ENCODE results near the gene LY6G5B.
"Not testable (repeated sequence)": the region's sequence is repeated elsewhere in the genome, so short reads cannot be mapped to it uniquely, and the experiment has no call there.

The LY6G5B gene

DNA sequence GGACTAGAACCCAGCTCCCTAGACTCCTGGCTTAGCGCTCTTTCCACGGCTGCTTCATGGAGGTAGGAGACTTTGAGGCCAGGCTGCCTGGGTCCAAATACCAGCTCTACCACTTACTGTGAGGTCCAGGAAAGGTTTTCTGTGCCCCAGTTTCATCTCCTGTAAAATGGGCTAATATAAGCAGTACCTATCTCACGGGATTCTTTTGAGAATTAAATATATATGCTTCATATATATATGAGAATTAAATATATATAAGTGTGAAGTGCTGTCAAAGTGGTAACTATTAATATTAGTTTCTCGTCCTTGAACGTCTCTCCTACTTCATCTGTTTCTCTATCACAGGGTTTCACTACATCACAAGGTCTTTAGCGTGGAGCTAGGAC, 21.3 kb downstream of the LY6G5B start:
- DNase-seq (ENCODE audit: low read depth in 3 of 3): no peak

DNA sequence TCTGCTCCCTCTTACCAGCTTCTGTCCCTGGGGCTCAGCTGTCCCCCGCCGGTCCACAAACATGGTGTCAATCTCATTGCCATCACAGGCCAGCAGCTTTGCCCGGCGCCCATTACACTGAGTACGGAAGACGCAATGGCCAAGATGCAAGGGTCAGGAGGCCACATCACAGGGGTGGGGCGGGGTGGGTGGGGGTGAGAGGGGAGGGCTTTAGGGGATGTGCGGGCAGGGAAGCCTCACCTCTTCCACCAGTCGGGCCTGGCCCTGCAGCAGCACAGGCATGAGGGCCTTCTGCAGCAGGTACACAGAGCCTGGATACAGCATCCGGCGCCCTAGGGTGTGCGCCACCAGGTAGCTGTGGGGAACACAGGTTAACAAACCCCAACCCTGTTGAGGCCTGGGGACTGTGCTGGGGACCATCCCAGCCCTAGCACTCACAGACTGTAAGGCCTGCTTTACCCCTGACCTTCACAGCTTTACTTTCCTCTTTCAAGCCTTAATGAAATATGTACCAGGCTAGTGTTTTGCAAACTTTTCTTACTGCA, 21.9 kb downstream of the LY6G5B start:
- DNase-seq (ENCODE audit: low read depth in 3 of 3): no peak

DNA sequence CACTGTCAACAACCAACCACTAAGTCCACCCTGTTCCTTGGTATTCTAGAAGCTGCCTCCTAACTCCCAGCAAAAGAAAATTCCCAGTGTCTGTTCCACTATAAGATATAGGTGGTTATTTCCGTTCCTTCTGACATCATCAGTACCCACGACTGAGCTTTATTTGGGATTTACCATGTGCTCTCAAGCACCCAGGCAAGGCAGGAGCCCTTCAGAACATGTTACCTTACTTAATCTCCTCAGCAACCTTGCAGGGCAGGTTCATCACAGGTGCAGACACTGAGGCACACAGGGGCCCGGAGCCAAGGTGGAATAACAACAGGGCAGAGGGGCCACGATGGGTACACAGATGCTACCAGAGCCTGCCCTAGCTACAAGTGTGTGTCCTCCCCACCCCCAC, 22.6 kb downstream of the LY6G5B start:
- DNase-seq (ENCODE audit: low read depth in 3 of 3): no peak

DNA sequence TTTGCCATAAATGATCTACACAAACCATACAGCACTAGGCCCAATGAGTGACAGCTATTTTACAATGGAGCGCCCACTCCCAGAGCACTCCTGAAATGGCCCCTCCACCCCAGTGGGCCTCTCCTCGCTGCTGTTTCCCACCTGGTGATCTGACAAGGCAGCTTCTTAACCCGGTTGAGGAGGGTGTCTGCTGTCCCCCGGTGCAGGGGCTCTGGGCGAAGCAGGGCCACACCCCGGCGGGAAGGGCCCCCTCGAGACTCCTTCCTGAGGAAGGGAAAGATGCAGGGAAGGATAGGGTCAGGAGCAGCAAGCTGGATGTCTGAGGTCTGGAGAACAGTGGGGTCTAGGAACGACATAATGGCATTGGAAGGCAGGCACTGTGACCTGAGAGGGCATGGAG, 23.1 kb downstream of the LY6G5B start:
- DNase-seq (ENCODE audit: low read depth in 3 of 3): no peak

DNA sequence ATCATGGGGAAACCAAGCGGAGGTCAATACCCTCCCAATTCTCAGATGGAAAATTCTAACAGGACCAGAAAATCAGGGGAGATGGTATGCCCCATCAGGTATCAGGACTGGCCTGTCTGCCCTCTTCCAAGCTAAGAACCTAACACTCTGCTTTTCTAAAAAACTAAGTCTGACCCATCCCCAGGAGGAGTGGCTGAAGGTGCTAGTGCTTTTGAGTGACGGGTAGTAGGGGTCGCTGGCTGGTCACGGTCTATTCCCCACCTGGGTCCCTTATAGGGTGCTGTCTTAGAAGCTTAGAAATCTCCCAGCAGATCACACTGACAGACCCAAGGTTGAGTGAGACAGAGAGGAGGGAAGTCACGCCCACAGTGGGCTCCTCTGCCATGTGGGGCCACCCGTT, 23.8 kb downstream of the LY6G5B start:
- DNase-seq (ENCODE audit: low read depth in 3 of 3): no peak

DNA sequence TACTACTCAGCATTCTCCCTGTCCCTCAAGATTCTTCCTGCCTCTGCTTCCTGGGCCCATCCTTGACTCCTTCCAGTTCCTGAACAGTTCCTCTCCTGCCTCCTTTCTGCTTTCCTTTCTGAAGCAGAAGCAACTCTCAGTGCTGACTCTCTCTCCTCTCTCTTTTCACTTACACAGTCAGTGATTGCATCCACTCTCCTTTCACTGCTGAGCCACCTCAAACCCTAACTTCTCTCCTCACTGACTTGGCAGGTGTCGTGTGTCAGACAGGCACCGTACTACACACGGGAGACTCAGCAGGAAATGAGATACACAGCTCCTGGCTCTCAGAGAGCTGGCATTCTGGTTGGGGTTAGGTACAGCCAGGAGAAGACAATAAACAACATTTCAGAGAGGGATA, 27.8 kb downstream of the LY6G5B start:
- DNase-seq (ENCODE audit: low read depth in 3 of 3): no peak

DNA sequence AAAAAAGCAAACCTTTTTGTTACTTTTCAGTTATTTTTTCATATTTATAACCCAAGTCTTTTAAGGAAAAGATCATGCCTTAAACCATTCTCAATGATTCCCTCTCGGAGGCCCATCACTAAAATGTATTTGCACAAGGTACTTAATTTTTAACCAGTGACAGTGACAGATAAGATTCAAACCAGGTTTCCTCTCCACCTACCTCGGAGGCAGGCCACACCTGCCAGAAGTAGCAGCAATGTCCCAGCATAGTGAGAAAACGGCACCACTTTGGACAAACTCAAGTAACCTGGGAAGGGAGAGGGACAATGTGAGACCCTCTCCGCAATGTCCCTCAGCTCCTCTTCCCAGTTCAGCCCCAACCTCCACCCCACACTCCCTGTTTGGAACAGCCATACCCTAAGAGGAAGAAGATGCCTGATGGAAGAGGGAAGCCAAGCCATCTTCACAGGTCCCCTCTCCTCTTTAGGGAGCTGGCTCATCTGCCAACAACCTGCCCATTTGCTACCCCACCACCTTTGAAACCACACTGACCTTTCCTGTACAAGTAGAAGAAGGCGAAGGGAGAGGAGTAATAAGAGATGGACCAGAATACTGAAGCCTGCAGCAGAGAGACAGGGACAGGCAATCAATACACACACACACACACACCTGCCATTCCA, 31.1 kb downstream of the LY6G5B start:
- no peak for DNase-seq (ENCODE audit: low read depth in 3 of 3)

DNA sequence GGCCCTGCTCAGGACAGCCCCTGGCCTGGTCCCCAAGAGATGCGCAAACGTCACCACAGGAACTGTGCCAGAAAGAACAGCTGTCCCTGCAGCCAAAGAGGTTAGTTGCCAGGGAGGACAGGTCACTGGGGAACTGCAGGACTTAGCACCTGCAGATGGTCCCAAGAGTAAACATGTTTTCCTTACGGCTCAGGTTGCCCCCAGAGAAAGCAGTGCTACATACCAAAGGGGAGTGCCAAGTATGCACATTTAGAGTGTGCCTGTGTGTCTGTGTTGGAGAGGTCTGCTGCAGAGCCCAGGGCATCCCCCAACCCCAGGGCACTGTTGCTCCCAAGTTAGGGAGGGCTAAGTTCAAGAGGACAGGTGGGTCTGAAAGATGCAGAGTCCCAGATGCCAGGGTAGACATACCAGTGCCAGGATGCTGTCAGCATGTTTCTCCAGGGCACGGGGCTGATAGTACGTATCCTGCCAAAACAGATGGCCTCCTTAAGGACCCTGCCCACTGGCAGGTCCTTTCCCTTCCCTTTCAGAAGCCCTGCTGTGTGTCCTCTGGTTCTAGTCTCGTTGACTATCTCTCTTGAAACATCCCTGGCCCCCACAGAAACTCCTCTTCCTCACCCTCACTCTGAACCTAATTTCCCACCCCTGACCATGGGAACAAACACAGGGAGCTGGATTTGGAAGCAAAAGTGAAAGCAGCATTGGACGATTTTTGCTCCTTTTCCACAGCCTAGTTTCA, 32.1 kb downstream of the LY6G5B start:
- DNase-seq (ENCODE audit: low read depth in 3 of 3): no peak

DNA sequence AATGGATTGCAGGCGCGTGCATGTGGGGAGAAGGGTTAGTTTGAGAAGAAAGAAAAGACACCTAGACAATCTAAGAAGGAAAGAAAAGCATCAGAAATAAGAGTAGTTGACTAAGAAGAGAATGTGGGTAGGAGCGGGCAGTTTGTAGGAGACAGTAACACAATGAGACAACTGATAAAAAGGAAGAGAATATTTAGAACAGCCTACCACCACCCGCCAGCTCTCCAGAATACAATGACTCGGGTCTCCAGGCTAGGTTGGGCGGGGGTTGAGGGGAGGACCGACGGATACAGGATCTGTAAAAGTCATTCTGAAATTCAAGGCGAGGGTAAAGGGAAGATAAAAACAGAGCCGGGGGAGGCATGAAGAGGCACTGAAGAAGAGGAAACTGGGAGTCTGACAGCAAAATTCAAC, 32.6 kb downstream of the LY6G5B start:
- DNase-seq (ENCODE audit: low read depth in 3 of 3): peak in 1 of 3 donors; percentile 38

DNA sequence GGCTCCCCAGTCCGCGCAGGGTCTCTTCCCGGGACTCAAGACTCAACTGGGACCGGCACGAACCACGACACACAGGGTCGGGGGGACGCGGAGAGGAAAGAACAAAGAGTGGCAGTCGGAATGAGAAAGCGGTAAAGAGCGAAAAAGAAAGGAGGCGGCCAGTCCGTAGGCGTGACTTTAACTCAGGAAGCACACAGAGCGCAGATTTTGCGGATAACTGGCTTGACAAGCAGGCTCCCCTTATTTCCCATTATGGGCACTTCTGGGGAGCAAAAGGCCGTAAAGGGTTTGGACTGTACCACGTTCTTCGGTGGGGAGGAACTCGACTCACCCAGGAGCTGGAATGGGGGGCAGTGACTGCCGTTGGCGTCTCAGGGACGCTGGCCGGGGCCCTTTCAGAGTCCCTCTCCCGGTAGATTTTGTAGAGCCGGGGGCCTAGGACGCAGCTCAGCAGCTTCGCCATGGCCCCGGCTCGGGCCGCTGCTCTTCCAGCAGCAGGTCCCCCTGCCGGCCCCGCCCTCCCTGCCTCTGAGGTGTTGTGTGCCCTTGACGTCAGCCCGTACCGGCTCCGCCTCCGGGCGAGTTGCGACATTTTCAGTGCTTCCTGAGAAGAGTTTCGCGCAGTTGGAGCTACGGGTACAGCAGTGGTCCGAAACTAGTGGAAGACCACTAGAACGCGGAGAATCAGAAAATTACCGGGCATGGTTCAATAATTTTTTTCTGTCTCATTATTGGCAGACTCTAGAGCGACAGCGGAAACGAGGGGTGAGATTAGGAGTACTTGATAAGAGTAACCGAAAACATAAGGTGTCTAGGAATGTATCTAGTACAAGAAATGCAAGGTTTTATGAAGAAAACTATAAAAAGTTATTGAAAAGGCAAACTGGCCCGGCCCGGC, 33.3 kb downstream of the LY6G5B start, which contains the start of gene ABHD16A:
Gene ABHD16A (minus strand): TSS at position 506 of the 898 bp plus-strand sequence. CDS start 43 bp downstream, at position 463.
- DNase-seq (ENCODE audit: low read depth in 3 of 3): peak; percentile 94 to 98 (median 96)

DNA sequence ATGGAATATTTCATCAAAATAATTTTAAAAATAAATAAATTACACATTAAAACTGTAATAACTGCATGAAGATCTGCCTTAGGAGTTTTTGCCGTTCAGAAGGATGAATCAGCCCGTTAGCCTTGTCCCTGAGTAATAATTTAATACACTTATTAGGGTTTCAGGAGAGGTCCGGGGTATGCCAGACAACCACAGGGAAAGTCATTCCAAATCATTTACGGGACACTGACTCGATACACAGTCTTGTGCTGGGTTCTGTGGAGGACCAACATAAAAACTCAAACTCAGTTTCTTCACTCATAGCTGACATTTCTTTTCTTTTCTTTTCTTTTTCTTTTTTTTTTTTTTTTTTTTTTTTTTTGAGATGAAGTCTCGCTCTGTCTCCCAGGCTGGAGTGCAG, 36.2 kb downstream of the LY6G5B start:
- no peak for DNase-seq (ENCODE audit: low read depth in 3 of 3)

DNA sequence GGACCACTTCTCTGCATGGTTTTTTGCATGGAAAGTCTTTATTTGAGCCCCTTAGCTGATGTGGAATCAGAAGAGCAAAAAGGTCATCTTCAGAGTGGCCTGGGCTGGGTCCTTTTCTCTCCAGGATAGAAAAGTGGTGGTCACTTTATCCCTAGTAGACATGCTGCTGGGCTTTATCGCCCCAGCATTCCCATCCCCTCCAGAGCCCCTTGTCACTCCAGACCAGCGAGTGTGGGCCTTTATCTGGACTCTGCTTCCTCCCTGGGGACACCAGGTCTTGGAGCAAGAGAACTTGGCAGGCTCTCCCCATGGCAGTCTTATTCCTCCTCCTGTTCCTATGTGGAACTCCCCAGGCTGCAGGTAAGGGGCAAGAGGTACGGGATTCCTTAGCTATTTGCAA, 36.8 kb downstream of the LY6G5B start, which contains the start of gene LY6G6F:
Gene LY6G6F (plus strand): TSS at position 268 of the 400 bp plus-strand sequence. CDS start 41 bp downstream, at position 309.
- DNase-seq (ENCODE audit: low read depth in 3 of 3): no peak

DNA sequence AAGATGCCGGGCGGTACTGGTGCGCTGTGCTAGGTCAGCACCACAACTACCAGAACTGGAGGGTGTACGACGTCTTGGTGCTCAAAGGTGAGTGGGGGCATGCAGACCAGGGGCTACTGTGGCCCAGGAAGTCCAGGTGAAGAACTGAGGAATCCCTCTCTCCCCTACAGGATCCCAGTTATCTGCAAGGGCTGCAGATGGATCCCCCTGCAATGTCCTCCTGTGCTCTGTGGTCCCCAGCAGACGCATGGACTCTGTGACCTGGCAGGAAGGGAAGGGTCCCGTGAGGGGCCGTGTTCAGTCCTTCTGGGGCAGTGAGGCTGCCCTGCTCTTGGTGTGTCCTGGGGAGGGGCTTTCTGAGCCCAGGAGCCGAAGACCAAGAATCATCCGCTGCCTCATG, 37.9 kb downstream of the LY6G5B start:
- DNase-seq (ENCODE audit: low read depth in 3 of 3): no peak

DNA sequence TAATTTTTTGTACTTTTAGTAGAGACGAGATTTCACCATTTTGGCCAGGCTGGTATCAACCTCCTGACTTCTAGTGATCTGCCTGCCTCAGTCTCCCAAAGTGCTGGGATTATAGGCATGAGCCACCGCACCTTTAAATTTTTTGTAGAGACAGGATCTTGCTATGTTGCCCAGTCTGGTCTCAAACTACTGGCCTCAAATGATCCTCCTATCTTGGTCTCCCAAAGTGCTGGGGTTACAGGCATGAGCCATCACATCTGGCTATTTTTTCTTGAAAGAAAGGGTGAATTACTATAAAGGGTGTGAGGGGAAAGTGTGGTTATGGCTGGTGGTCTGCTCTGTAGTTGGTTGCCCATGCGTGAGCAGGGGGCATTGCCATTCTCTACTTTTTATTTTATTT, 38.4 kb downstream of the LY6G5B start:
- no peak for DNase-seq (ENCODE audit: low read depth in 3 of 3)

DNA sequence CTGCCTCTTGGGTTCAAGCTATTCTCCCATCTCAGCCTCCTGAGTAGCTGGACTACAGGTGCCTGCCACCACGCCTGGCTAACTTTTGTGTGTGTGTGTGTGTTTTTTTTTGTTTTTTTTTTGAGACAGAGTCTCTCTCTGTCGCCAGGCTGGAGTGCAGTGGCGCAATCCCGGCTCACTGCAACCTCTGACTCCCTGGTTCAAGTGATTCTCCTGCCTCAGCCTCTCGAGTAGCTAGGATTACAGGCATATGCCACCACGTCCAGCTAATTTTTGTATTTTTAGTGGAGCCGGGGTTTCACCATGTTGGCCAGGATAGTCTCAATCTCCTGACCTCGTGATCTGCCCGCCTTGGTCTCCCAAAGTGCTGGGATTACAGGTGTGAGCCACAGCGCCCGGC, 39.4 kb downstream of the LY6G5B start:
- not testable (repeated sequence) for DNase-seq (ENCODE audit: low read depth in 3 of 3)

DNA sequence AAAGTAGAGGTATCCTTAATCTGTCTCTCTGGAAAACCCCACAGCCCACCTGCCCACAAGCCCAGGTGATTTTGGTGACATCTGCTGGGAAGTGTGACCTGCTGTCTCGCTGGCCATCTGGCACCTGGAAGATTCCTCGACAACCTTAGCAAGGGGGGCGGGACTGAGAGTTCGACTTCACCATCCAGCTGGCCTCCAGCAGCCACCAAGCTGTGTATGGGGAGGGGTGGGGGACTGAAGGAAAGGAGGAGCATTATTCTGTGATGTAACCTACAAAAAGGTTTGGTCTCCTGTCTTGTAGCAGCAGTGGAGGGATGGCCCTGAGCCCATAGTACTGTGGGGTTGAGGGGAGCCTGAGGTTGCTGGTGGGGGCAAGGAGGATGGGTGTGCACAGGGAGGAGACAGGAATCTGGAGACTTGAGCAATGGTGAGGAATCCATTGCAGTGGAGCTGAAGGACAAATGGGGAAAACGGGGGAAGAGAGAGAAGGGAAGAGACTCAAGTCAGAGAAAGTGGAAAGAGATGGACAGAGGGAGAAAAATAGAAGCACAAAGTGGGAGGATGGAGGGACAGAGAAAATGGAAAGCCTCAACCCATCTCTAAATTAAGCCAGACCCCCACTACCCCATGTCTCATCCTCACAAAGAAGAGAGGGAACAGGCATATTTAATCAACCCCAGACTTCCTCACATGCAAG, 40.9 kb downstream of the LY6G5B start:
- DNase-seq (ENCODE audit: low read depth in 3 of 3): no peak

DNA sequence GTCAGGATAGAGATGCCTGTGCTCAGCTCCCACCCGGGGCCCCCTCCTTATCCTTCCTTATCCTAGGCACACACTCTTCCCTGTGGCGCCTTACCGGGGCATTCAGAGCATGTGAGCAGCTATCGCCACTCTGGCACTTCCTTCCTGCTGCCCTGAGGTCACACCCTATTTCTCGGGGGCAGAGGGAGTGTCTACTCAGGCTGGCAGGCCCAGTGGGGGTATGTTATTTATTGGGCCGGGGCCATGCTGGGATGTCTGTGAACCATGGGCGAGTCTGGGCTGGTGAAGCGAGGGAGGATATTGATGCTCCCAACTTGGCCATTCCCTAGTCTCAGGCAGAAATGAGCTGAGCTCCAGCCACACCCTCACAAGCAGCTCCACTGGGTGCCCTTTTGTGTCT, 41.5 kb downstream of the LY6G5B start:
- no peak for DNase-seq (ENCODE audit: low read depth in 3 of 3)

DNA sequence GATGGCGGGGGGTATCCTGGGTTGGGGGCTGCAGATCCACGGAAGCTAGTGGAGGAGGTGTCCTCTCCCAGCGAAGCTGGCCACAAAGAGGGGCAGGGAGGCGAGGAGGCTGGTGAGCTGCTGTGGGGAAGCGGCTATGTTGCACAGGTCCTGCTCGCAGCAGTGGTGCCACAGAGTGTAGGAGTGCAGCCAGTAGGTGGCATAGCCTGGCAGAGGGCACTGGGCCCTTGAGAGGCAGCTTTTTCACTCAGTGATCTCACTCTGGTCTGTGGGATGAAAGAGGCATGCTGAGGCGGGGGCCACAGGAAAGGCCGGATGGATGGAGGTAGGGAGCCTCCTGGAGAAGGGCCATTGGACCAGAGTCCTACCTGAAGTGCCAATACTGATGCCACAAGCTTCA, 42.5 kb downstream of the LY6G5B start:
- DNase-seq (ENCODE audit: low read depth in 3 of 3): no peak

DNA sequence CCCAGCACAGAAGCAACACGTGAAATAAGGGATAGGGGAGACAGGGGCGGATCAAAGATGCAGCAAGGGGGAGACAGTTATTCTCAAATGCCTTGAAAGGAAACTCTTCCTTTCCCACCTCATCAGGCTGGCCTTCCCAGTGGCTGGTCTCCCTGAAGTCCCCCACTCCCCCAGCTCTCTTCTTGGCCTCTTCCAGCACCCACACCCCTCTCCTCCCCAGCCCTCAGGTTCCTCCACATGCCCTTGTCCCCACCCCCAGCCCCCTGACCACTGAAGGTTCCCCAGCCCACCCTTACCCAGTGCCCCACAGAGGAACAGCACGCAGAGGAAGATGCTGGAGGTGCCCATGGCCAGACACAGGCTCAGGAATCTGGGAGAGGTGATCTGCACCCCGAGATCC, 43.7 kb downstream of the LY6G5B start:
- DNase-seq (ENCODE audit: low read depth in 3 of 3): no peak

DNA sequence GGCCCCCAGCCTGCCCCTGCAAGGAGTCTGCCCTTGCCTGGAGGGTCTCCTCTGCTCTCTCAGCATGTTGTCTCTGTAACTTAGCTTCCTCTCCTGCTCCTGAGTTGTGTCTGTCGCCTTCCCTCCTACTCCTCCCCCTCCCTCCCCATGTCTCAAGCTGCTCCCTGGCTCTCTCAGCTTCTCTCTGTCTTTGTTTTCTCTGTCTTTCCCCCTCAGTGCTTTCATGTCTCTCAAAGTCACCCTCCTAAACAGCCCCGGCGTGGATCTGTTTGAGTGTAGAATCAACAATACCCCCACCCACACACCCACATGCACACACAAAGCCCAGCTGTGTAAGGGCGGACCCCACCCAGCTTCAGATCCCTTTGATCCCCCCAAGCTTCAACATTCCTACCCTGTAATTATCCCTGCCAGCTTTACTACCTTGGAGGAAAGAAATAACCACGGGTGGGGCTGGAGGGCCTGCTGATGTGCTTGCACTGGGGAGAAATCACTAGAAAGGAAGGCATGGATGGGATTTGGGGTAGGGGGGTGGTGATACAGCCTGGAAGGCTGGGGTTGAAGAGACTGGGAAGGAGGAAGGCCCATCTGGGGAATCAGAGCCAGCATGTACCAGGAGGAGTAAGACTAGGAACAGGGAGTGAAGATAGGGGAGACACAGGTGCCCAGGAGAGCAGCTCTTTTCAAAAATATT, 44.4 kb downstream of the LY6G5B start:
- DNase-seq (ENCODE audit: low read depth in 3 of 3): no peak
